Mucosa of descending colon (tissue), 3 donors: Measurements from ENCODE around the gene PEAK3. TPM values are rescaled to one million over a fixed set of nuclear protein-coding genes. Genes with fewer than 3 reads are reported as not detected.

Source experiments
- ATAC-seq: fragments of 200-7000 bp; cut with Tn5 transposase; one replicate; pipeline ENCODE4 v1.9.1; 2020; ENCODE audit warnings: mild to moderate bottlenecking, moderate library complexity
- DNase-seq, 3 donors: peaks; one replicate each; pipeline ENCODE4 v3.0.0-alpha.2; 2020
- H3K36me3 ChIP-seq: fragments of 200-600 bp; one replicate; pipeline ENCODE4 v1.8.0; 2021; ENCODE audit warnings: low read depth, mild to moderate bottlenecking
- H3K4me1 ChIP-seq: fragments of 200-600 bp; one replicate; pipeline ENCODE4 v1.8.0; 2021; ENCODE audit warnings: low read depth, mild to moderate bottlenecking
- H3K4me3 ChIP-seq: fragments of 200-600 bp; one replicate; pipeline ENCODE4 v1.8.0; 2021; ENCODE audit warnings: mild to moderate bottlenecking
- H3K9me3 ChIP-seq: fragments of 200-600 bp; one replicate; pipeline ENCODE4 v1.8.0; 2021; ENCODE audit warnings: mild to moderate bottlenecking
- intact Hi-C, 2 donors: fragments of 100-400 bp; cut with DNase I in 1 of 2; cut with micrococcal nuclease in 1 of 2; formaldehyde crosslinking; loops; one replicate each; pipeline versions ENCODE4 v1.11.0 to v1.11.1; 2022; cut with DNase I, micrococcal nuclease
- total RNA-seq, 3 donors: library from RNA; stranded (reverse); fragmentation: NEBNext Ultra II Directional in 2 of 3; extraction: Animal tissue kit (Norgen Biotek cat#: 25700) in 2 of 3; gene quantifications; one replicate each; pipeline versions ENCODE4 v1.2.1 to v1.2.4, GENCODE V29; 2021 to 2023
- TF ChIP-seq, protein P1 (sequence below): fragments of 200-600 bp; IDR thresholded peaks from one replicate; pipeline ENCODE4 v1.8.0; 2022; ENCODE audit warnings: antibody characterized with exemption, mild to moderate bottlenecking
- donor health status: DM: no; HTN: no; CAD: no; lungs with moderate emphysema.
- donor health status: DM: no; HTN: no; CAD: no.
- donor health status: DM: no; HTN: yes; CAD: no.

The PEAK3 gene
- total RNA-seq, 3 donors from 2014 or later, result 0.29 to 1.4 (median 1.1) TPM

DNA sequence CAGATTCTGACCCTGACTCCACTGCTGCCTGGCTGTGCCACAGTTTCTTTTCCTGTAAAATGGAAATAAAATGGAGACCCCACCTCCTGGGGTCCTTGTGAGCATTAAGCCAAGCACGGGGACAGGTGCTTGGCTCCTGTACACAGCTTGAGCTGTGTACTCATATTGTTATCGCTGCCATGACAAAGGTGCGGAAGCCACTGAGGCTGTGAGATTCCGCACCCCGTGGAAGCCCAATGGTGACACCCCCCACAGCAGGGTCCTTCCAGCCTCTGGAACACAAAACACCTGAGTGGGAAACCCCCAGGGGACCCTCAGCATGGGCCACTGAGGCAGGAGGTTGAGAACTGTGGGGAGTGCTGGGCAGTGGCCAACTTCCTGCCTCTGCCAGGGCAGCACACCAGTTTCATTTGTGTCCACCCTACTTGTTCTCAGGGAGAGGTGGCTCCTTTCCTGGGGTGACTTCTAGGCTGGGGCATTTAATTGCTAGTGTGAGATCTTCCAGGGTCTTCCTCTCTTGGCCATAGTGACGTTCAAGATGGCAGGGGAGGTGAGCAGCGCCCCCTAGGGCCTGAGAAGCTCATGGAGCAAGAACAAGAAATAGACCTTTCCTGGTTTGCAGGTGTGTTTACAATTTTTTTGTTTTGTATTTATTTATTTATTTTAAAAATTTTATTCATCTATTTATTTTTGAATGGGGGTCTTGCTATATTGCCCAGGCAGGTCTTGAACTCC, 20.4 kb downstream of the PEAK3 start:
- Histone ChIP-seq H3K4me3 (no peak overlapping the region), H3K9me3 (no peaks in the 10 kb centered on the region), H3K4me1 (peaks cover 4% of the 10 kb centered on the region), H3K36me3 (no peaks in the 10 kb centered on the region)
- intact Hi-C loops, result no loop called here
- TF ChIP-seq, protein P1, sequence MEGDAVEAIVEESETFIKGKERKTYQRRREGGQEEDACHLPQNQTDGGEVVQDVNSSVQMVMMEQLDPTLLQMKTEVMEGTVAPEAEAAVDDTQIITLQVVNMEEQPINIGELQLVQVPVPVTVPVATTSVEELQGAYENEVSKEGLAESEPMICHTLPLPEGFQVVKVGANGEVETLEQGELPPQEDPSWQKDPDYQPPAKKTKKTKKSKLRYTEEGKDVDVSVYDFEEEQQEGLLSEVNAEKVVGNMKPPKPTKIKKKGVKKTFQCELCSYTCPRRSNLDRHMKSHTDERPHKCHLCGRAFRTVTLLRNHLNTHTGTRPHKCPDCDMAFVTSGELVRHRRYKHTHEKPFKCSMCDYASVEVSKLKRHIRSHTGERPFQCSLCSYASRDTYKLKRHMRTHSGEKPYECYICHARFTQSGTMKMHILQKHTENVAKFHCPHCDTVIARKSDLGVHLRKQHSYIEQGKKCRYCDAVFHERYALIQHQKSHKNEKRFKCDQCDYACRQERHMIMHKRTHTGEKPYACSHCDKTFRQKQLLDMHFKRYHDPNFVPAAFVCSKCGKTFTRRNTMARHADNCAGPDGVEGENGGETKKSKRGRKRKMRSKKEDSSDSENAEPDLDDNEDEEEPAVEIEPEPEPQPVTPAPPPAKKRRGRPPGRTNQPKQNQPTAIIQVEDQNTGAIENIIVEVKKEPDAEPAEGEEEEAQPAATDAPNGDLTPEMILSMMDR, result peak; percentile 21
- ATAC-seq, result peak; percentile 29
- DNase-seq, result peak; percentile 67 to 80 (median 74)

DNA sequence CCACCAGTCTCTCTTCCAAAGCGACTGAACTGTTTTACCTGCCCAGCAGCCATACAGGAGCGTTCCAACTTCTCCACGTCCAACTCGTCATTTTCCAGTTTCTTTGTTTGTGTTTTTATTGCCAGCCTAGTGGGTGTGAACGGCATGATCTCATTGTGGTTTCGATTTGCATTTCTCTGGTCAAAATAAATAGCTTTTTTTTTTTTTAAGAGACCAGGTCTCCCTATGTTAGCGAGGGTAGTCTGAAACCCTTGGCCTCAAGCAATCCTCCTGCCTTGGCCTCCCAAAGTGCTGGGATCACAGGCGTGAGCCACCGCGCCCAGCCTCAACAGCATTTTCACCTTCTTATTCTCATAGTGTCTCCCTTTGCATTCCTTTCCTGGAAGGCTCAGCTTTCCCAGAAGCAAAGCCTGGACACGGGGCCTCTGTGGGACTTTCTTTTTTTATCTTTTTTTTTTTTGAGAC, 21.6 kb downstream of the PEAK3 start:
- peaks cover 3% of the 10 kb centered on the region for H3K4me1 ChIP-seq
- DNase-seq (peak in 1 of 3 donors; percentile 62), ATAC-seq (peak; percentile 77)
- no peaks in the 10 kb centered on the region for H3K9me3 ChIP-seq
- no peaks in the 10 kb centered on the region for H3K36me3 ChIP-seq
- no peak overlapping the region for H3K4me3 ChIP-seq
- TF ChIP-seq, protein P1, result no peak
- intact Hi-C loops, result no loop called here

DNA sequence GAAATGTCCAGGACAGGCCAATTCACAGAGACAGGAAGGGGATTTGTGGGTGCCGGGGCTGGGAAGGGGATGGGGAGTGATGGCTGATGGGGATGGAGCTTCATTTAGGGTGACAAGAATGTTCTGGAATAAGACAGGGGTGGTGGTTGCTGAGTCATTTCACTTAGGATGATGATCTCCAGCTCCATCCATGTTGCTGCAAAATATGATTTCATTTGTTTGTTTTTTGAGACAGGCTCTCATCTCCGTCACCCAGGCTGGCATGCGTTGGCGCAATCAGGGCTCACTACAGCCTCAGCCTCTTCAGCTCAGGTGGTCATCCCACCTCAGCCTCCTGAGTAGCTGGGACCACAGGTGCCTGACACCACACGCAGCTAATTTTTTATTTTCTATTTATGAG, 22.6 kb downstream of the PEAK3 start:
- intact Hi-C loops, result no loop called here
- ATAC-seq, result no peak
- peaks cover 3% of the 10 kb centered on the region for H3K4me1 ChIP-seq
- TF ChIP-seq, protein P1, result no peak
- H3K4me3 ChIP-seq, result no peak overlapping the region
- H3K9me3 ChIP-seq, result no peaks in the 10 kb centered on the region
- no peak for DNase-seq
- H3K36me3 ChIP-seq, result no peaks in the 10 kb centered on the region

DNA sequence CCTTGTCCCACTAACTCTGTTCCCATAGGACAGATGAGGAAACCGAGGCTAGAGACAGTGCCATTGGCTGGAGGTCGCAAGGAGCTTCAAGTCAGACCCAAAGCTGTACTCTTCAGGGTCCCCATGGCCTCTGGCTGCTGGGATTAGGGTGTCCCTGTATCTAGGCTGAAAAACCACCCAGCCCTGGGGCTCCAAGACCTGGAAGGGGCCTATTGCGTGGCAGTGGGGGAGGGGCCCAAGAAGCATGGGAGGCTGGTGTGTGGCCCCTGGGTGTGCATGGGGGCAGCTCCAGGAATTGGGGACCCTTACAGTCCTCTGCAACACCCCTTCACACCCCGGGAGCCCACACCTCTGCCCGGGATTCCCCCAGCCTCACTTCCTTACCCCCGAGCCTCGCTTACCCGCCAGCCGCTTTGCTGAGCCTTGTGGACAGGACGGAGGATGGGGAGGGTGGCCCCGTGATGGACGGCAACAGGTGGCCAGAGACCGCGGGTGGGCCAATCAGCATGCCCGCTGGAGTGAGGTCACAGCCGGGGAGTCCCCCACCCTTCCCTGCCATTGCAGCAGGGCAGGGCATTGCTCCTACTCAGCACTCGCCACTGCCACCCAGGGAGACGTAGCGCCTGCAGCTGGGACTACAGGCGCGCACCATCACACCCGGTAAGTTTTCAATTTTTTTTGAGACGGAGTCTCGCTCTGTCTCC, 25.8 kb downstream of the PEAK3 start, which contains the start of gene JSRP1:
TSS of gene JSRP1 (minus strand) at position 436 of the 704 bp plus-strand sequence. CDS start 1,103 bp downstream, outside the sequence.
- TF ChIP-seq, protein P1, result no peak
- no peaks in the 10 kb centered on the region for H3K9me3 ChIP-seq
- ATAC-seq (peak; percentile 36), DNase-seq (peak in 1 of 3 donors; percentile 72)
- intact Hi-C loops, result no loop called here
- no peak within 1 kb of the TSS for H3K4me3 ChIP-seq
- peaks cover 23% of the 10 kb centered on the region for H3K4me1 ChIP-seq
- H3K36me3 ChIP-seq, result no peaks in the 10 kb centered on the region

DNA sequence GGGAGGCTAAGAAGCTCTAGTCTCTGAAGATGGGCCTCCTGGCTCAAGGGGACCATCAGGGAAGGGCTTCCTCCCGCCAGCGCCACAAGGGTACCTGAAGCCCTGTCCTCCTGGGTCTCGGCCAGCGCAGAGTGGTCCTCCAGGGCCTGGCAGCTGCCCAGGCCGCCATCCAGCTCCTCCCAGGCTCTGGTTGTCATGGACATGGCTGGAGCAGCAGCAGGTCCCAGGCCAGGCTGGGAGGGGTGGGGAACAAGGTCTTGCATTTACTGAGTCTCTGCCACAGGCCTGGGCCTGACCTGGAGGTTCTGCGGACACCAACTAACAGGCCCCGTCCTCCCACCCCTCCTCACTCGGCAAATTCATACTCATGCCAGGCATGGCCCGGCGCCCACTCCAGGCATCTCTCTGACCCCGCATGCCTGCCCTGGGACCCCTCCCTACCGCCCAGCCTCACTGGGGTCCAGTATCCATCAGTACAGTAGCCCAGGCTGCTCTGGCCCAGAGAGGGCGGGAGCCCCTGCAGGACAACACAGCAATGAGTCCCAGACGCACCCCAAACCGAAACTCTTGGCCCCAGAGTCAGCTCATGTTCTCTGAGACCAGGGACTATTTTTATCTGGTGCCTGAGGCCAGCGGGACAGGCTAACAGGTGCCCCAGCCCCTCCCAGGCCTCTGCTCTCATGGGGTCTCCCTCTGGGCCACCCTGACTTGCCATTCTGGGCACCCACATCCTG, 26.7 kb downstream of the PEAK3 start:
- intact Hi-C loops, result no loop called here
- DNase-seq, result no peak
- H3K4me1 ChIP-seq, result peaks cover 31% of the 10 kb centered on the region
- TF ChIP-seq, protein P1, result no peak
- no peaks in the 10 kb centered on the region for H3K9me3 ChIP-seq
- no peak for ATAC-seq
- H3K4me3 ChIP-seq, result no peak overlapping the region
- H3K36me3 ChIP-seq, result no peaks in the 10 kb centered on the region
